NCI-H345 (cell line): ENCODE data around the gene CHCHD6.

Source experiments
- DNase-seq: peaks from one replicate; lab custom pipeline; 2025; lab: John Stamatoyannopoulos, UW

The CHCHD6 gene

GRCh38 chr3:126922466-126922865 lies 218.4 kb downstream of the CHCHD6 start:
- no peak for DNase-seq

- no peak for DNase-seq
Observed at GRCh38 chr3:126923423-126923822, 219.4 kb downstream of the CHCHD6 start.

- no peak for DNase-seq
Observed at GRCh38 chr3:126923895-126924294, 219.9 kb downstream of the CHCHD6 start.

GRCh38 chr3:126924458-126924857 lies 220.4 kb downstream of the CHCHD6 start:
- no peak for DNase-seq

- DNase-seq = no peak
Observed at GRCh38 chr3:126925411-126926171, 221.6 kb downstream of the CHCHD6 start.

GRCh38 chr3:126926684-126927400 lies 222.8 kb downstream of the CHCHD6 start:
- DNase-seq = no peak

- peak; percentile 7 for DNase-seq
Observed at GRCh38 chr3:126927401-126927750, 223.3 kb downstream of the CHCHD6 start.

GRCh38 chr3:126927846-126928245 lies 223.8 kb downstream of the CHCHD6 start:
- no peak for DNase-seq

- DNase-seq = no peak
Observed at GRCh38 chr3:126928921-126929474, 225.0 kb downstream of the CHCHD6 start.

- DNase-seq = no peak
Observed at GRCh38 chr3:126930936-126931600, 227.0 kb downstream of the CHCHD6 start.

GRCh38 chr3:126931806-126932187 lies 227.8 kb downstream of the CHCHD6 start:
- no peak for DNase-seq

GRCh38 chr3:126932188-126932931 lies 228.3 kb downstream of the CHCHD6 start:
- no peak for DNase-seq

GRCh38 chr3:126934031-126934531 lies 230.0 kb downstream of the CHCHD6 start:
- DNase-seq = no peak

GRCh38 chr3:126934991-126935390 lies 231.0 kb downstream of the CHCHD6 start:
- no peak for DNase-seq

GRCh38 chr3:126935756-126936509 lies 231.9 kb downstream of the CHCHD6 start:
- DNase-seq = no peak

- no peak for DNase-seq
Observed at GRCh38 chr3:126936853-126937425, 232.9 kb downstream of the CHCHD6 start.

GRCh38 chr3:126937533-126937932 lies 233.5 kb downstream of the CHCHD6 start:
- DNase-seq = no peak

- DNase-seq = peak; percentile 21
Observed at GRCh38 chr3:126937973-126938372, 233.9 kb downstream of the CHCHD6 start.

GRCh38 chr3:126938520-126939337 lies 234.7 kb downstream of the CHCHD6 start:
- DNase-seq = no peak

- DNase-seq = no peak
Observed at GRCh38 chr3:126939338-126939718, 235.3 kb downstream of the CHCHD6 start.
